ENCODE measurements around the gene CCDC54.

CCDC54 gene

GRCh38 chr3:107392549-107393165 lies 15.4 kb downstream of the CCDC54 start:
- DNase-seq (ENCODE audit: low read depth, low spot score), result no peak

DNA sequence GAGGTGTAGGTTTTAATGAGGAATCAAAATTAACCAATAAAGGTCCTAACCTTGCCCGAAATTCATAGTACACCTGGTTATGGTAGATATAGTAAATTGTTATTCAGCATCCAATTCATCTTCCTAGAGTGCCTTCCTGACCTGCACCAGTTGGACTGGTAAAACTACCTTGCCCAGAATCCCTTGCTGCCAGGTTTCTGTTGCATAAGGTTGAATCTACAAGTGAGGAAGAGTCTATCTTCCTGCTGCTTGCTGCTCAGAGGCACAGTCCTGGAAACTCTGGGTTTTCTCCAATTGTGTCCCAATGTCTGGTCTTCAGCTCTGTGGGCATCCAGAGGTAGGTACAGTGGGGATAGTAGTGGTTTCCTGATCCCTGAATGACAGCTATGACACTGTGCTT lies 17.3 kb downstream of the CCDC54 start:
- no peak for DNase-seq (ENCODE audit: low read depth, low spot score)

DNA sequence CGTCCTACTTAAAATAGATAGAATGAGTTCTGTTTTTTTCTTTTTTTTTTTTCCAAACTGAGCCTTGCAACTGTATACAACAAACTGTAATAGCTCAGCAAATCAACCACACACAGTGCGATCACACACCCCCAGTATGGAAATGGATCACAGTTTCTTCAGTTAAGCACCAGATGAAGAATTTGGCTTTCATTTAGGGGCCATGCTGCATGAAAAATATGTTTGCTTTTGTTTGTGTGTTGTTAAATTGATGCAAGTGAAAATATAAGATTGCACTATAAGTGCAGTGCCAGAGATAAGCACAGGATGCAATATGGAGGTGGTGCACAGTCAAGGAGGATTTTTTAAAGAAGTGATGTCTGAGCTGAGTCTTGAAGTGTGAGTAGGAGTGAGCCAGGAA lies 17.8 kb downstream of the CCDC54 start:
- DNase-seq (ENCODE audit: low read depth, low spot score), result no peak

DNA sequence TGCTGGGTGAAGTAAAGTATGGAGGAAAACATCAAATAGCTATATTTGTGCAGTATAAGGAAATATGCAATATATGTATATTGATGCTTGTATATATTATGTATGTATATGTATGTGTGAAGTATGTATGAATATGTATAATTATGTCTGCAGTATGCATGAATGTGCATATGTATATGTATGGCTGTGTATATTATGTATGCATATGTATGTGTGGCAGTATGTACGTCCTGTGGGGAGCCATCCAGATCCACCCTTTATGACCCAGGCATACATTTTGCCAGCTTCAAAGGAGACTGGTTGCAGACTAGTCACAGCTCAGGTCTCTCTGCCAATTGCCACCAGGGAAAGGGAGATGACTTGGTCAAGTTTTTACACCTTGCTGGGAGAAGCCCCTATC lies 24.1 kb downstream of the CCDC54 start:
- DNase-seq (ENCODE audit: low read depth, low spot score), result no peak

DNA sequence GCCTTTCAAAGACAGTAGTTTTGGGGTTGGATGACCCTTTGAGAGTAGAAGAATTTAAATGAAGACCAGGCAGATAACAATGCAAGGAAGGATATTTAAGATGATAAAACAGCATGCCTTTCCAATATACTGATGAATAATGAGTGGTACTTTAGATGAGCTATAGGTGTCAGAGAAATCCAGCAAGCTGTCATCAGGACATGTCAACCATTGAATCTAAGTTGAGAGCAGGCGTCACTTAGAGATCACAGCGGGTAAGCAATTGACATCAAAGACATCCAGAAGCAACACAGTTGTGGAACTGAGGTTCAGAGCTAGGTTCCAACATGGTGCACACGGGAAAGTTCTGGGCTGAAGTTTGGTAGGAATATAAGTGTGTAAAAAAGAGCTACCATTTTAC lies 25.0 kb downstream of the CCDC54 start:
- DNase-seq (ENCODE audit: low read depth, low spot score), result no peak

- DNase-seq (ENCODE audit: low read depth, low spot score), result no peak
These were observed 27.7 kb downstream of the CCDC54 start for GRCh38 chr3:107404727-107405469.

DNA sequence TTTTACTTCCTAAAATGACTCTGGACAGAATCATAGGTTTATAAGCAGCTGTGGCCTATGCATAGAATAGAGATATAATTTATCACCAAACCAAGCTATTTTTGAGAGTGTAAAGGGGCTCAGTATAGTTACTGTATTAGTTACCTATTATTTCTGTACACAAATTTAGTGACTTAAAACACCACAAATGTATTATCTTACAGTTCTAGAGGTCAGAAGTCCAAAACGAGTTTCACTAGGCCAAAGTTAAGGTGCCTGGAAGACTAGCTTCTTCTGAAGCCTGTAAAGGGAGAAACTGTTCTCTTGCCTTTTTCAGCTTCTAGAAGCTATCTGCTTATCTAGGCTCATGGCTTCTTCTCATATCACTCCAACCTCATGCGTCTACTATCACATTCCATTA lies 30.1 kb downstream of the CCDC54 start:
- no peak for DNase-seq (ENCODE audit: low read depth, low spot score)

DNA sequence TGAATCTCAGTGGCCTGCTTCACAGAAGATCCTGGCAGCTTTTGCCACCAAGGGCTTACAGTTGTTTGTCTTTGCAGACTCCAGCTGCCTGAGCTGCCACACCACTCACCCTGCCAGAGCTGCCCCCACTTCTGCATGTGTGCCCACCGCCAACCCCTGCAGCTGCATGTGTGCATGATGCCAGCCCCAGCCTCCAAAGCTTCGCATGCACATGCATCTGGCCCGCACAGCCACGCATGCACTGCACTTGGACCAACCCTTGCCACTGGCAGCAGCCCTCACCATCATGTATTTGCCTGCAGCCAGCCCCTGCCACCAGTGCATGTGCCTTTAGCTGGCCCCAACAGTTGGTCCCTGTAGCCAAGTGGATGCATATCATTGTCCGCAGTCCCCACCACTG lies 31.3 kb downstream of the CCDC54 start:
- DNase-seq (ENCODE audit: low read depth, low spot score), result no peak

DNA sequence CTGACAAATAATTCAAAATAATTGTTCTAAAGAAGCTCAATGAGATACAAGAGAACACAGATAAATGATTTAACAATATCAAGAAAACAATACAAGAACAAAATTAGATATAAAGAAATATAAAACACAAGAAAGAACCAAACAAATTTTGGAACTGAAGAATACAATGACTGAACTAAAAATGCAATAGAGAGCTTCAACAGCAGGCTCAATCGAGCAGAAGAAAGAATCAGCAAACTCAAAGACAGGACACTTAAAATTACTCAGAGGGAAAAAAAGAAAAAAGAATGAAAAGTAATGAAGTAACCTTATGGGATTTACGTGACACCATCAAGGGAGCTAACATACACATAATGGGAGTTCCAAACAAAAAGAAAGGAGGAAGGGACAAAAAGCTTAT lies 32.1 kb downstream of the CCDC54 start:
- DNase-seq (ENCODE audit: low read depth, low spot score), result no peak

- DNase-seq (ENCODE audit: low read depth, low spot score), result no peak
These were observed 33.4 kb downstream of the CCDC54 start for GRCh38 chr3:107410606-107411005.

DNA sequence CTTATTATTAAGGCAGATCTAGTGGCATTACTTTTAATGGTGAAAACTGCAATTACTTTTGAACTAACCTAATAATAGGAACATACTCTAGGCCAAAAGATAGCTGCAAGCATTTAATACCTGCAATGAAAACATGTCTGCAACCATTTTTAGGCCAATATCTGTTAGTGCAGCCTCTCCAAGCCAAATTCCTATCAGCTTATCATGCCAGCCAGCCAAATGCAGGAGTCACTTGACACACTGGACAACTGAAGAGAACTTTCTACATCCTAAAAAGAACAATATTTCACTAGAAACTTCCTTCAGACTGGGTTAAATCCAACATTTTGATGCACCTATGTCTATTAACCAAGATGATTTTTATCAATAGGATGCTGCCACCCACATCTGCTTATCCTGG lies 33.8 kb downstream of the CCDC54 start:
- DNase-seq (ENCODE audit: low read depth, low spot score), result no peak

DNA sequence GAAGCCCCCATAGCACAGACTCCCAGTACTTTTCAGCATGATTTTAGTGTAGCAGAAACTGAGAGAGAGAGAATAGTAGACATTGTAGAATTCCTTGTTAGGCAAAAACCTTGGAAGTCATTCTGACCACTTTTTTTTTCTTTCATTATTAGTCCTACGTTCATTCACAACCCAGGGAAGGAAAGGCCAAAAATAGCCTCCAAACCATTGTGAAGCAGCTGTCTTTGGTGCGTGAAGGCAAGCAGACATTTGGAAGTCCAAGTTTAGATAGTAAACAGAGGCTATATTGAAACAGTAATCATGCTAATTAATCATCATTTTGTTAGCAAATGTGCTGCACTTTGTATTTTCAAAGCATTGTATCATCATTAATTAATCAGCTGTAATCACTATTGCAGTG lies 34.5 kb downstream of the CCDC54 start:
- no peak for DNase-seq (ENCODE audit: low read depth, low spot score)

- no peak for DNase-seq (ENCODE audit: low read depth, low spot score)
These were observed 35.1 kb downstream of the CCDC54 start for GRCh38 chr3:107412376-107412775.

DNA sequence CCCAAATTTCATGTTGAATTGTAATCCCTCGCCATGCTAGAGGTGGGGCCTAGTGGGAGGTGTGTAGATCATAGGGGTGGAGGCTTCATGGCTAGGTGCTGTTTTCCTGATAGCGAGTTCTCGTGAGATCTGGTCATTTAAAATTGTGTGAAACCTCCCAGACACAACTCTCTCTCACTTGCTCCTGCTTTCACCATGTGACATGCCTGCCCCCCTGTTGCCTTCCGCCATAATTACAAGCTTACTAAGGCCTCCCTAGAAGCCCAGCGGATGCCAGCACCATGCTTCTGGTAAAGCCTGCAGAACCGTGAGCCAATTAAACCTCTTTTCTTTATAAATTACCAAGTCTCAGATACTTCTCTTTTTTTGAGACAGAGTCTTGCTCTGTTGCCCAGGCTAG lies 36.0 kb downstream of the CCDC54 start:
- DNase-seq (ENCODE audit: low read depth, low spot score), result no peak

DNA sequence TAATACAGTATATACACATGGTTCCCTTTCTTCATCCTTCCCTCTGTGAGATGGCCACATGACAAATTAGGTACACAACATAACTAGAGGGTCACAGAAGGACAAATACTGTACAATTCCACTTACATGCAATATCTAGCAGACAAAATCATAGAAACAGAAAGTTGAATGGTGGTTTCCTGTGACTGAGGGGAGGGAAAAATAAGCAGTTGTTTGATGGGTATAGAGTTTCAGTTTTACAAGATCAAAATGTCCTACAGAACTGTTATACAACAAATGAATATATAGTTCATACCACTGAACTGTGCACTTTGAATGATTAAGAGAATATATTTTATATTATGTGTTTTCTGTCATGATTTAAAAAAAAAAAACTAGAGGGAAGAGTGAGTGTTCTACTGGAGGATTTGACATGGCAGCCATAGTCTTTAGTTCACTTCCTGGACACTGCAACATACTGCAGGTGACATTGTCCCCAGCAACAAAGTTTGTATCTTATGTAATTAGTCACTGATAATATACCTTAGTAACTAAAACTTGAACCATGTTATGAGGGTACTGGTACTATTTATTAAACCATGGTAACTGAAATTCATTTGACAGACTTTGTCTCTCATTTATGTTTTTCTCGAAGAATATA lies 37.2 kb downstream of the CCDC54 start:
- DNase-seq (ENCODE audit: low read depth, low spot score), result no peak

DNA sequence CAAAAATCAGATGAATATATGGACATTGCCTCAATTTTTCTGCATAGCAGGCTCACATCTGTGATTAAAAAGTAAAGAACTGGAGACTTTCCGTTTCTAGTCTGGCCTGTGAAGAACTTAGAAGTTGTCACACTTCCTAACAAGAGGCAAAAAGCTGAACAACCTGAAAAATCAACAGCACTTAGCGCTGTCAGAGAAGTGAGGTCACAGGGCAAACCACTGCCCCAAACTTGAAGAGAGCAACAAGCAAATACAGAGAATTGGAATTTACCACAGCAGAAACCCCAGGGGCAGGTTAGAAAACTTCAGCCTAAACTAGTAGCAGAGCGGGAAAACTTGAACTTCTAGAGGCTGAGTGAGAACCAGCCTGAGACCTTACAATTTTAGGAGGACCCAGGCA lies 38.9 kb downstream of the CCDC54 start:
- no peak for DNase-seq (ENCODE audit: low read depth, low spot score)

GRCh38 chr3:107416886-107417285 lies 39.6 kb downstream of the CCDC54 start:
- DNase-seq (ENCODE audit: low read depth, low spot score), result no peak

DNA sequence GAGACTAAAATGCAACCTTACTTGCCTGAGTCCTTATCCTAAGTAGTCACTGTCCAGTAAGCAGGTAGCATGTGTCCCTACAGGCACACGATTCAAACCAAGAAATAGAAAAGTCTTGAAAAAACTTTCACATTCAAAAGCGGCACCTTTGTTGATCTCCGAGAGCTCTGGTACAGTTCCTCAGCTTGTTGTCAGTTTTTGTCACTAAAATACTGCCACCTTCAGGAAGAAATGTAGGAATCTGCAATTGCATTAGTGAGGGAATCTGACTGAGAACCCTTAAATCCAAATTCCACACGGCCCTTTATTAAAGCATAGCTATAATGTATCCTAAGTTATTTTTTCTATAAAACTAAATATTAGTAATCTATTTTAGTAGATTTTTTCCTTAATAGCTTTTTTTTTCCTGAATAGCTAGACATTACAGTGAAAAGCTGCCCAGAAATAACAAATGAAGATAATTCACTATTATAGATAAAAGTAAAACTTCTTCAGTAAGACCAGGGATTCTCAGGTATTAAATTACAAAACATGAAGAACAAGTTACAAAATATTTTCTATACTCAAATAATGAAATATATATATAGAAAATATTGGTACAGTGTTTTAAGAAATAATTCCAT lies 44.0 kb downstream of the CCDC54 start:
- no peak for DNase-seq (ENCODE audit: low read depth, low spot score)

DNA sequence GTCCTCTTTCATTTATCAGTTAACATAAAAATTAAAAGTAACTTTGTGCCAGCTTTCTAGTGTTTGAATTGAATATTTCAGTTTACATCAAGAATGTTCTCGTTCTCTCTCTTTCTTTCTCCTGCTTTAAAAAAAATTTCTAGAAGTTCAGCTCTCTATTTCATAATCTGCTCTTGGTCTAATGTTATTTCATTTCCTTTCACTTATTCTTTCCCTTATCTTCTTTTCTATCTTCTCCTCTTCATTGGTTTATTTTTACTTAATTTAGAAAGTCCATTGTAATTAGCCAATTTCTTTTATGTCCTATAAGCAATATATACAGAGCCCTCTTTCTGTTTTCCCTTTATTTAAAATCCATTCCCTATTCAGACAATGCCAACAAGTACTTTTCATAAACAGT lies 44.6 kb downstream of the CCDC54 start:
- no peak for DNase-seq (ENCODE audit: low read depth, low spot score)

DNA sequence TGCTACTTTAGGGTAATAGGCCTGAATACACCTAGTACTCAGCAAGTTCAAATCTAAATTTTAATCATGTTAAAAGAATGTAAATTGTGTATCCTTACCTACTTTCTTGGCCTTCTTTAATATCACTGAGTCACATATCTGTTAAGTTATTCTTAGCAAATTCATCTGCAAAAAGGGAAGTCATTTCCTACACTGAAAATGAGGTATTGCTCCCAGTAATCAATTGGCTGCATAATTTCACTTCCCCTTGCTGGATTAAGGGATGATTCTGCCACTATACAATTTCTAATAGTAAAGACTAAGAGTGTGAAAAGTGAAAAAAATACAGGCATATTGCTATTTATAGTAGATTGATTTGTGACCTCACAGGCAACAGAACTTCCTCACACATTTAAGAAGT lies 47.8 kb downstream of the CCDC54 start:
- no peak for DNase-seq (ENCODE audit: low read depth, low spot score)

DNA sequence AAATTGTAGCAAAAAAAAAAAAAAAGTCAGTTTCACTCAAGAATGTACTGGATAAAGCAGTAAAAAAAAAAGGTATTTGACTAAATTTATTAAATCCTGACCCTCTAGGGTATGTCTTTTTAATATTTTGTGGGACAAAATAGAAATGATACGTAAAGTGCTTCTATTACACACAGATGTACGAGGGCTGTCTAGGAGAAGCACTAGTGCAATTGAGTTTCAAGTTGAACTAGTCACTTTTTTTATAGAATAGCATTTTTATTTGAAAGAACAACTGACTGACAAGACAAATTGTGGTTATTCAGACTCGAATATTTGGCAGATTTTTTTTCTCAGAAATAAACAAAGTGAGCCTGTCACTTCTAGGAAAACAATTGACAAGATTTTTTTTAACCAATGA lies 49.0 kb downstream of the CCDC54 start:
- no peak for DNase-seq (ENCODE audit: low read depth, low spot score)
